Ishikawa (cell line): ENCODE measurements around the gene TEAD1.

ENCODE experiments used
- EP300 ChIP-seq: IDR thresholded peaks from 2 replicates; pipeline ENCODE4 v1.6.1; 2012; ENCODE audit warnings: borderline replicate concordance
- RAD21 ChIP-seq: IDR thresholded peaks from 2 replicates; pipeline ENCODE4 v1.6.1; 2012; ENCODE audit warnings: low read depth
- TCF12 ChIP-seq: IDR thresholded peaks from 2 replicates; pipeline ENCODE4 v1.6.1; 2012; ENCODE audit warnings: low read depth
- TEAD4 ChIP-seq: IDR thresholded peaks from 2 replicates; pipeline ENCODE4 v1.6.1; 2012
- YY1 ChIP-seq: IDR thresholded peaks from 2 replicates; pipeline ENCODE4 v1.6.1; 2012; ENCODE audit warnings: low read depth
- TF ChIP-seq, protein P1 (sequence below): IDR thresholded peaks from 2 replicates; pipeline ENCODE4 v1.6.1; 2012; ENCODE audit warnings: low read depth, mild to moderate bottlenecking

DNA sequence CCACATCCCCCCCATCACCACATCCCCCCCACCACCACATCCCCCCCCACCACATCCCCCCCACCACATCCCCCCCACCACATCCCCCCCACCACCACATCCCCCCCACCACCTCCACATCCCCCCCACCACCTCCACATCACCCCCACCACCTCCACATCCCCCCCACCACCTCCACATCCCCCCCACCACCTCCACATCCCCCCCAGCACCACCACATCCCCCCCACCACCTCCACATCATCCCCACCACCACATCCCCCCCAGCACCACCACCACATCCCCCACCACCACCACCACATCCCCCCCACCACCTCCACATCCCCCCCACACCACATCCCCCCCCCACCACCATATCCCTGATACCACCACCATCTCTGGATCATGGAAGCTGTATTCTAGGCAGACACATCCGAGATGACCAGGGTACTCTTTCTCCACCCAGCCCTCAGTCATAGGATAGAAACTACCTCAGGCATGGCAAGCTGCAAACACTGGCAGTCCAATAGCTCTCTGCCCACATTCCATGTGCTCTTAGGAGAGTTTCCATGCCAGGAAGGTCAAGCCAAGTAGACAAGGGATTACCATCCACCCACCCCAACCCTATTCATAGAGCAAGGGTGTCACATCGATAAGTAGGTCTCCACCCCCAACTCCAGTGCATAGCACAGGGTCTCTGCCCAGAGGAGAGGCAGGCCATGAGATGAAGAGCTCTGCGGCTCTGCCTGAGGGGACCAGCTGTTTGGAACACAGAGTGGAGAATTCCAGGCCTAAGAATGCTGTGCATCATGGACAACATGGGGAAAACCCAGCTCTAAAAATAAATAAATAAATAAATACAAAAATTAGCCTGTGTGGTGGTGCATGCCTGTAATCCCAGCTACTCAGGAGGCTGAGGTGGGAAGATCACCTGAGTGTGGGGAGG is 33.0 kb upstream of the TEAD1 start:
- TF ChIP-seq YY1 = no peak
- no peak for TF ChIP-seq RAD21
- no peak for TF ChIP-seq EP300
- TF ChIP-seq TCF12 = no peak
- TF ChIP-seq, protein P1, sequence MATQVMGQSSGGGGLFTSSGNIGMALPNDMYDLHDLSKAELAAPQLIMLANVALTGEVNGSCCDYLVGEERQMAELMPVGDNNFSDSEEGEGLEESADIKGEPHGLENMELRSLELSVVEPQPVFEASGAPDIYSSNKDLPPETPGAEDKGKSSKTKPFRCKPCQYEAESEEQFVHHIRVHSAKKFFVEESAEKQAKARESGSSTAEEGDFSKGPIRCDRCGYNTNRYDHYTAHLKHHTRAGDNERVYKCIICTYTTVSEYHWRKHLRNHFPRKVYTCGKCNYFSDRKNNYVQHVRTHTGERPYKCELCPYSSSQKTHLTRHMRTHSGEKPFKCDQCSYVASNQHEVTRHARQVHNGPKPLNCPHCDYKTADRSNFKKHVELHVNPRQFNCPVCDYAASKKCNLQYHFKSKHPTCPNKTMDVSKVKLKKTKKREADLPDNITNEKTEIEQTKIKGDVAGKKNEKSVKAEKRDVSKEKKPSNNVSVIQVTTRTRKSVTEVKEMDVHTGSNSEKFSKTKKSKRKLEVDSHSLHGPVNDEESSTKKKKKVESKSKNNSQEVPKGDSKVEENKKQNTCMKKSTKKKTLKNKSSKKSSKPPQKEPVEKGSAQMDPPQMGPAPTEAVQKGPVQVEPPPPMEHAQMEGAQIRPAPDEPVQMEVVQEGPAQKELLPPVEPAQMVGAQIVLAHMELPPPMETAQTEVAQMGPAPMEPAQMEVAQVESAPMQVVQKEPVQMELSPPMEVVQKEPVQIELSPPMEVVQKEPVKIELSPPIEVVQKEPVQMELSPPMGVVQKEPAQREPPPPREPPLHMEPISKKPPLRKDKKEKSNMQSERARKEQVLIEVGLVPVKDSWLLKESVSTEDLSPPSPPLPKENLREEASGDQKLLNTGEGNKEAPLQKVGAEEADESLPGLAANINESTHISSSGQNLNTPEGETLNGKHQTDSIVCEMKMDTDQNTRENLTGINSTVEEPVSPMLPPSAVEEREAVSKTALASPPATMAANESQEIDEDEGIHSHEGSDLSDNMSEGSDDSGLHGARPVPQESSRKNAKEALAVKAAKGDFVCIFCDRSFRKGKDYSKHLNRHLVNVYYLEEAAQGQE = no peak
- no peak for TF ChIP-seq TEAD4
